Muscle layer of colon (tissue), 2 donors: ENCODE data around the gene CST2.
"Not testable (repeated sequence)": the region's sequence is repeated elsewhere in the genome, so short reads cannot be mapped to it uniquely, and the experiment has no call there.

Experiments used
- H3K27ac ChIP-seq: one replicate; pipeline ENCODE4 v1.7.0; 2013; ENCODE audit warnings: low read depth, mild to moderate bottlenecking, low read length, moderate library complexity
- H3K27me3 ChIP-seq, 2 donors: one replicate each; pipeline ENCODE4 v1.7.0; 2013; ENCODE audit warnings: low read length in 2 of 2, mild to moderate bottlenecking in 2 of 2; ENCODE audit not compliant: insufficient read depth in 2 of 2, control insufficient read depth in 1 of 2
- H3K36me3 ChIP-seq: one replicate; pipeline ENCODE4 v1.7.0; 2013; ENCODE audit warnings: mild to moderate bottlenecking, low read length; ENCODE audit not compliant: insufficient read depth
- H3K4me1 ChIP-seq: one replicate; pipeline ENCODE4 v1.7.0; 2013; ENCODE audit warnings: mild to moderate bottlenecking, low read length; ENCODE audit not compliant: insufficient read depth
- H3K4me3 ChIP-seq, 2 donors: one replicate each; pipeline ENCODE4 v1.7.0; 2013; ENCODE audit warnings: low read length in 2 of 2, low read depth in 1 of 2, mild to moderate bottlenecking in 1 of 2, moderate library complexity in 1 of 2
- H3K9ac ChIP-seq: one replicate; pipeline ENCODE4 v1.7.0; 2013; ENCODE audit warnings: low read length
- H3K9me3 ChIP-seq: one replicate; pipeline ENCODE4 v1.7.0; 2013; ENCODE audit warnings: mild to moderate bottlenecking, low read length
- donor health status: abdominal sarcoma.
- donor health status: Adenocarcinoma of cecum.

CST2 gene

DNA sequence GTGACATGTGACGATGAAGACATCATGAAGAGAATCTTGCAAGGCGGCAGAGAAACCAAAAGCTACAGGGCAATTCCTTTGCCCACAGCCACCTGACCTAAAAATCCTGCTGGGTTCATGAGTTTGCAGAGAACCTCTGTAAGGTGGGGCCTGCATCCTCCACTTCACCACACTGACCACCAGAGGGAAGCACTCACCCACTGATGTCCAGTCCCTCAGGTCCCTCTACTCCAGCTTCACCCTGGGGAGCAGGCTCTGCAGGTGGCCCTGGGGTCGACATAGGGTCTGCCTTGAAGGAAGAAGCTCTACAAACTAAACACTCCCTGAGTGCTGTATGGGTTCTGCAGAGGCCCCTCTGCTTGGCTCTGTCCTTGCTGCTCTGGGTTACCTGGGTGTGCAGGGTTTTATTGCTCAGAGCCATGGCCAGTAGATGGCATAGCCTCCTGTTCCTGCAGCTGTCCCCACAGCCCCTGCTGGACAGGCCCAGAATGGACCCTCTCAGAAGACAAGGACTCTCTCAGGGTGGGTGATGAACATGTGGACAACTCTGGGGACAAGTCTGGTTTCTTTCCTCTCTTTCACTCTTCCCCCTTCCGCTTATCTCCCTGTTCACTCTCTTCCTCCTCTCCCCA lies 27.2 kb downstream of the CST2 start:
- not testable (repeated sequence) for H3K36me3 ChIP-seq, H3K9ac ChIP-seq, H3K27ac ChIP-seq, H3K4me3 ChIP-seq, H3K9me3 ChIP-seq, H3K4me1 ChIP-seq, H3K27me3 ChIP-seq

DNA sequence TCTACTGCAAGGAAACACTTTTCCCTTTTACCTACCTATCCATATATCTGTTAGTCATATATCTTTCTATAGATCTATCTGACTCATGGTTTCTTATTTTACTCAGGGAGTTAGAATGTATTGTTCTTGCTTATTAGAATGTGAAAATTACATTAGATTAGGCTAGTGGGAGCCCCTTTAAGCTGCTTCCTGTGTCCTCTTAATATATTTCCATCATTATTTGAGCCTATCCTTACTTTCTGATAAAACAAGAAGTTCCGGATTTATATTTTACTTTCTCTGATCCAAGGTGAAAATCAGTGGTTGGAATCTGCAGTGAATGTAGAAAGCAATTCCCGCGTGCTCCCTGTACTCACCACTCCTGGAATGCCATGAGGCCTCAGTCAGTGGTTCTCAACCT lies 31.0 kb downstream of the CST2 start:
- Histone ChIP-seq H3K9ac (no peak overlapping the region), H3K27me3 (no peaks in the 10 kb centered on the region), H3K4me1 (no peaks in the 10 kb centered on the region), H3K36me3 (no peaks in the 10 kb centered on the region), H3K9me3 (no peaks in the 10 kb centered on the region), H3K4me3 (no peak overlapping the region), H3K27ac (no peak overlapping the region)

DNA sequence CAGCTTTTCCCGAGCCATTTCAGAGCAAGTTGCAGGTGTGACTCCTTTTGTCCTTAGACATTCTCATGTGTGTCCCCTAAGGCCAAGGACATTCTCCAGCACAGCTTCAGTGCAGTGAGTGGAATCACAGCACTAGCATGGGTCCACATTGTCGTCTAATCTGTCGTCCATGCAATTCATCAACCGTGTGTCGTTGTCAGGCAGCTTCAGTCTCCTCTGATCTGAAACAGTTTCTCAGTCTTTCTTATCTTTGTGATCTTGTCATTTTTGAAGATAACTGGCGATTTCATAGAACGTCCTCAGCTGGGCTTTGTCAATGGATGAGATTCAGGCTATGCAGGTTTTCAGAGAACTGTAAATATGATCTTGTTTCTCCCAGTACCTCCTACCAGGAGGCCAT lies 31.7 kb downstream of the CST2 start:
- H3K4me1 ChIP-seq = no peaks in the 10 kb centered on the region
- no peaks in the 10 kb centered on the region for H3K36me3 ChIP-seq
- H3K27me3 ChIP-seq = no peaks in the 10 kb centered on the region
- no peaks in the 10 kb centered on the region for H3K9me3 ChIP-seq
- no peak overlapping the region for H3K9ac ChIP-seq
- no peak overlapping the region for H3K4me3 ChIP-seq
- no peak overlapping the region for H3K27ac ChIP-seq

DNA sequence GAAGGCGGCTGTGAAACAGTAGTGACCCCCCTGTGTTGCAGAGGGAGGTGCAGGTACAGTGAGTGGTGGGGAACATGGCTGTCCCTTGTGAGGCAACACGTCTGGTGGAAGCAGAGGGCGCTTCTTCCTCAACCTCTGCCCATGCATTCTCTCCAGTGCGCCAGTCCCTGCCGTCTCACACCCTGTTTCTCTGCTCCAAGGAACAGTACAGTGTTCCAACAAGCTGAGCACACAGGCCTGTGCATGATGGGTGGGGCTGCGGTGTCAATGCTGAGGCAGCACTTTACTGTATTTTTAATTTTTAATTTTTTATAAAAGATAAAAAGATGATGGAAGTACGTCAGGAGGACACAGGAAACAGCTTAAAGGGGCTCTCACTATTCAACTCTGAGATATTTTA lies 32.5 kb downstream of the CST2 start:
- Histone ChIP-seq H3K4me1 (no peaks in the 10 kb centered on the region), H3K36me3 (no peaks in the 10 kb centered on the region), H3K9ac (no peak overlapping the region), H3K27ac (no peak overlapping the region), H3K4me3 (no peak overlapping the region), H3K27me3 (no peaks in the 10 kb centered on the region), H3K9me3 (no peaks in the 10 kb centered on the region)

DNA sequence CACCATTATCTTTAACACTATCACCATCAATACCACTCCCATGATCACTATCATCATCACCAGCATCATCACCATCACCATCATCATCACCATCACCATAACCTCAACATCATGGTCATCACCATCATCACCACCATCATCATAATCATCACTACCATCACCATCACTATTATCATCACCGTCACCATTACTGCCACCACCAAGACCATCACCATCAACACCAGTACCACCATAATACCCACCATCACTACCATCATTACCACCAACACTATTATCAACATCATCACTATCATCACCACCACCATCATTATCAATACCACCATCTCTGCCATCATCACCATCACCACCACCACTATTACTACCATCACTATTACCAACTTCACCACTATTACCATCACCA lies 43.1 kb downstream of the CST2 start:
- H3K27ac ChIP-seq = no peak overlapping the region
- no peaks in the 10 kb centered on the region for H3K4me1 ChIP-seq
- H3K27me3 ChIP-seq = no peaks in the 10 kb centered on the region
- no peaks in the 10 kb centered on the region for H3K36me3 ChIP-seq
- no peaks in the 10 kb centered on the region for H3K9me3 ChIP-seq
- H3K9ac ChIP-seq = no peak overlapping the region
- H3K4me3 ChIP-seq = no peak overlapping the region

DNA sequence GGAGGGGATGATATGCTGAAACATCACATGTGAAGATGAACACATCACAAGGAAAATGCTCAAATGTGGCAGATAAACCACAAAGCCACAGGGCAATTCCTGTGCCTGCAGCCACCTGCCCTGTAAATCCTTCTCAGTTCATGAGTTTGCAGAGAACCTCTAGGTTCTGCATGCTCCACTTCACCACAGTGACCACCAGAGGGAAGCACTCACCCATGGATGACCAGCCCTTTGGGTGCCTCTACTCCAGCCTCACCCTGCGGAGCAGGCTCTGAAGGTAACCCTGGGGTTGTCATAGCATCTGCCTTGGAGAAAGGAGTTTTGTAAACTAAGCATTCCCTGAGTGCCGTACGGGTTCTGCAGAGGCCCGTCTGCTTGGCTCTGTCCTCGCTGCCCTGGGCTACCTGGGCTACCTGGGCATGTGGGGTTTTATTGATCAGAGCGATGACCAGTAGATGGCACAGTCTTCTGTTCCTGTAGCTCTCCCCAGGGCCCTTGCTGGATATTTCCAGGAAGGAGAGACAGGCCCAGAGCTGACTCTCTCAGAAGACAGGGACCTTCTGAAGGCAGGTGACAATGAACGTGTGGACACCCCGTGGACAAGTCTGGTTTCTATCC lies 44.1 kb downstream of the CST2 start:
- no peak overlapping the region for H3K4me3 ChIP-seq
- no peaks in the 10 kb centered on the region for H3K27me3 ChIP-seq
- no peak overlapping the region for H3K9ac ChIP-seq
- H3K9me3 ChIP-seq = no peaks in the 10 kb centered on the region
- no peaks in the 10 kb centered on the region for H3K4me1 ChIP-seq
- no peak overlapping the region for H3K27ac ChIP-seq
- H3K36me3 ChIP-seq = no peaks in the 10 kb centered on the region

DNA sequence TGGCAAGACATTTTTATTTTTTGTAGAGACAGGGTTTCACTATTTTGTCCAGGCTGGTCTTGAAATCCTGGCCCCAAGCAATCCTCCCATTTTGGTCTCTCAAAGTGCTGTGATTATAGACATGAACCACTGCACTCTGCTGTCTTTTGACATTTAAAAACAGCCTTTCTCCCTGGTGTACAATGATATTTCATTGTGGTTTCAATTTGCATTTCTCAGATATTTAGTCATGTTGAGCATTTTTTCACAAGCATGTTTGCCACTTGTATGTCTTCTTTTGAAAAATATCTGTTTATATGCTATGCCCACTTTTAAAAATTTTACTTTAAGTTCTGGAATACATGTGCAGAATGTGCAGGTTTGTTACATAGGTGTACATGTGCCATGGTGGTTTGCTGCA lies 47.9 kb downstream of the CST2 start:
- H3K9me3 ChIP-seq, H3K9ac ChIP-seq, H3K4me3 ChIP-seq, H3K36me3 ChIP-seq, H3K4me1 ChIP-seq, H3K27me3 ChIP-seq, H3K27ac ChIP-seq: not testable (repeated sequence)

DNA sequence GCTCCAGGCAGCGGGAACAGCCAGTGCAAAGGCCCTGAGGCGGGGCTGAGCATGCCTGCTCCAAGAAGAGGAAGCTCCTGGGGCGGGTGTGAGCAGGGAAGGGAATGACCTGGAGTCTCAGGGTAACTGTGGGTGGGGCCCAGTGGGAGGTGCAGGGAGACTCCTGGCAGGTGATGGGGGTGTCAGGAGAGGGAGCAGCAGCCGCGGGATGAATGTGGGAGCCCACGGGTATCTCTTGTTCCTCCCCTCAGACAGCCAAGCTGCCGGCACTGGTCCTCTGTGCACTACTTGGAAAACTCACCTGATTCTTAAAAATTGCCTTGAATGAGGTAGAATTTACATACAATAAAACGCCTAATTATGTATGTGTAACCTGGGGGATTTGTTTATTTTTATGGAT lies 49.1 kb downstream of the CST2 start:
- not testable (repeated sequence) for H3K4me3 ChIP-seq, H3K36me3 ChIP-seq, H3K4me1 ChIP-seq, H3K27ac ChIP-seq, H3K9ac ChIP-seq, H3K27me3 ChIP-seq, H3K9me3 ChIP-seq

DNA sequence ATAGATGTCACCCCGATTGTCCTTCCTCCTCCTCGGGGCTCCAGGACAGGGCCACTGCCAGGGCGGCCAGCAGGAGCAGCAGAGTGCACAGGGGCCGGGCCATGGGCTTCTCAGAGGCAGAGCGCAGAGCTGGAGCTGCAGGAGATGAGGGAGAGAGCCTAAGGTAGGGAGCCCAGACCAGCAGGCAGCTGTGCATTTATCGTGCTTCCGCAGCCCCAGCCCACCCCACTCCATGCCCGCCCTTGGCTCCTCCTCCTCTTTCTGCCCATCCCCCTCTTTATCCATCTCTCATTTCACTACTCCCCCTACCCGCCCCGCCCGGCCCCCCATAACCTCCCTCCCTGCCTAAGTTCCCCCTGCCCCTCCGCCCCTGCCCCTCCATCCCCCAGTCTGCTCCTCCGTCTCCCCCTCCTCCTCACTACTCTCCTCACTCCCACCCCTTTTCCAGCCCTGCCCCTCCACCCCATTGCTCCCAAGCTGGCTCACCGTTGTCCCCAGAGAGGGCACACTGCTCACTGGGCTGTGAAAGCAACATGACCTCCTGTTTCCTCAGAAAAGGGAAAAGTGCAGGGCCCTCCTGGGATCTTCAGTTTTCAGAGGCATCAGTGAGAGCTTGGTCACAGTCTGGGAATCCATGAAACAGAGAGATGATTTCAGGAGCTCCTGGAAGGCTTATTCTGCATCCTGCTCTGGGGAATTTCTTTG lies 50.3 kb downstream of the CST2 start:
- Histone ChIP-seq H3K9me3 (no peaks in the 10 kb centered on the region), H3K27ac (no peak overlapping the region), H3K9ac (no peak overlapping the region), H3K4me3 (no peak overlapping the region), H3K4me1 (no peaks in the 10 kb centered on the region), H3K27me3 (no peaks in the 10 kb centered on the region), H3K36me3 (no peaks in the 10 kb centered on the region)

DNA sequence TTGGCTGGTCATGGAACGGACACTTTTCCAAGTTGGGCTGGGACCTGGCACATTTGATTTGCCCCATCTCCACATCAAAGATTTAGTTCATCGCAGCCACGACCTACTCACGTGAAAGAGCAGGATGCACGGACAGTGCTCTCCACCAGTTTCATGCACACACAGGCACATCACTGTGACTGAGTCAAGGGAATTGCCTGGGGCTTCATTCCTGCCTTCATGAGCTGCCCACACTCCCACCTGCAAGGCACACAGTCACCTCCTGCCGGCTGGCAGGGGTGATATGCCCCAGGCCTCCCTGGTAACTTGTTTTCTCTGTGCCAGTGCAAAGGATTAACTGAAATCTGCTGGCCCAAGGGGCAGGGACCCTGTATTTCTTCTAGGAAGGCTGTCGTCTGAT lies 52.4 kb downstream of the CST2 start:
- H3K27me3 ChIP-seq = no peaks in the 10 kb centered on the region
- no peaks in the 10 kb centered on the region for H3K4me1 ChIP-seq
- no peak overlapping the region for H3K27ac ChIP-seq

More for the DNA sequence above, 52.4 kb downstream of the CST2 start:
- no peak overlapping the region for H3K9ac ChIP-seq
- H3K36me3 ChIP-seq = no peaks in the 10 kb centered on the region
- no peak overlapping the region for H3K4me3 ChIP-seq
- no peaks in the 10 kb centered on the region for H3K9me3 ChIP-seq
